Suprapubic skin (tissue), 4 donors: ENCODE data around the gene LLGL2. TPM values are rescaled to one million over a fixed set of nuclear protein-coding genes. Genes with fewer than 3 reads are reported as not detected.

ENCODE experiments used
- DNase-seq, 2 donors: peaks; one replicate each; pipeline ENCODE4 v3.0.0-alpha.2; 2019; ENCODE audit warnings: low spot score in 2 of 2
- H3K27ac ChIP-seq: fragments of 200-600 bp; sonication (generic); one replicate; pipeline ENCODE4 v1.5.1; 2019
- H3K27me3 ChIP-seq: fragments of 200-600 bp; sonication (generic); one replicate; pipeline ENCODE4 v1.5.1; 2019
- H3K36me3 ChIP-seq: fragments of 200-600 bp; sonication (generic); one replicate; pipeline ENCODE4 v1.5.1; 2019
- H3K4me1 ChIP-seq: fragments of 200-600 bp; sonication (generic); one replicate; pipeline ENCODE4 v1.5.1; 2019
- H3K4me3 ChIP-seq: fragments of 200-600 bp; sonication (generic); one replicate; pipeline ENCODE4 v1.5.1; 2019; ENCODE audit warnings: mild to moderate bottlenecking
- H3K9me3 ChIP-seq: fragments of 200-600 bp; sonication (generic); one replicate; pipeline ENCODE4 v1.5.1; 2019
- EP300 ChIP-seq: sonication (generic); formaldehyde crosslinking; IDR thresholded peaks from one replicate; pipeline ENCODE4 v1.6.1; 2017; ENCODE audit warnings: antibody characterized with exemption
- POLR2A ChIP-seq, 2 donors: fragments of 450-650 bp; IDR thresholded peaks; one replicate each; pipeline ENCODE4 v1.6.1; 2017; ENCODE audit warnings: antibody characterized with exemption in 2 of 2, mild to moderate bottlenecking in 2 of 2, moderate library complexity in 2 of 2
- POLR2AphosphoS5 ChIP-seq, 3 donors: sonication (generic); formaldehyde crosslinking; IDR thresholded peaks; one replicate each; pipeline ENCODE4 v1.6.1; 2017; ENCODE audit warnings: antibody characterized with exemption in 3 of 3
- WGBS: methylation state at CpG from one replicate; pipeline ENCODE4 v1.1.5; 2018; 5-methylcytosine and 5-hydroxymethylcytosine counted together
- total RNA-seq, 4 donors: library from RNA; depleted of rRNA; stranded (reverse); fragments of >200 nt; gene quantifications; one replicate each; pipeline ENCODE4 v1.1.0, GENCODE V29; 2016
- TF ChIP-seq, protein P1 (sequence below), 2 donors: fragments of 200-600 bp in 1 of 2; fragments of 450-650 bp in 1 of 2; sonication (generic) in 1 of 2; IDR thresholded peaks; one replicate each; pipeline ENCODE4 v1.5.1; 2016 to 2019; ENCODE audit warnings: antibody characterized with exemption in 2 of 2, mild to moderate bottlenecking in 1 of 2, moderate library complexity in 1 of 2

Gene LLGL2
- total RNA-seq, 4 donors from 2014 or later, result 75.3 to 114 (median 78.4) TPM

DNA sequence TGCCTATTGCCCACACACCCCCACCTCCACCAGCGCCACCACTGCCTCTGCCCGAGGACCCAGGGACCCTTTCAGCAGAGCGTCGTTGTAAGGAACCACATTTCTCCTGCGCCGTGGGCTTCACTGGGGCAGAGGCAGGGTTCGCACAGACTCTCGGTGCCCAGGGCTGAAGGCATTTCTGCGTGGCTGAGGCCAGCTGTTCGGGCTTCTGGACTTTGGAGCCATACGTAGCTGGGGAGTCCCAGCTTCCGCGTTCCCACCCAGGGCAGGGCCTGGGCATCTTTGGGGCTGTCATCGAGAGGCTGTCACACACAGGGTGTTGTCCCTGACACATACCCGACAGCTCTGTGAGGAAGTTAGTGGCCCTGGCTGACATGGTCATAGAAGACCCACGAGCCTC, 91.7 kb downstream of the LLGL2 start:
- WGBS, result 94% methylated on average over 12 of the region's 16 CpGs
- DNase-seq, result no peak
- TF ChIP-seq POLR2AphosphoS5 (IDR thresholded peaks at IDR 0.05) (no peak), POLR2A (IDR thresholded peaks at IDR 0.05) (no peak), EP300 (no peak)
- TF ChIP-seq, protein P1, sequence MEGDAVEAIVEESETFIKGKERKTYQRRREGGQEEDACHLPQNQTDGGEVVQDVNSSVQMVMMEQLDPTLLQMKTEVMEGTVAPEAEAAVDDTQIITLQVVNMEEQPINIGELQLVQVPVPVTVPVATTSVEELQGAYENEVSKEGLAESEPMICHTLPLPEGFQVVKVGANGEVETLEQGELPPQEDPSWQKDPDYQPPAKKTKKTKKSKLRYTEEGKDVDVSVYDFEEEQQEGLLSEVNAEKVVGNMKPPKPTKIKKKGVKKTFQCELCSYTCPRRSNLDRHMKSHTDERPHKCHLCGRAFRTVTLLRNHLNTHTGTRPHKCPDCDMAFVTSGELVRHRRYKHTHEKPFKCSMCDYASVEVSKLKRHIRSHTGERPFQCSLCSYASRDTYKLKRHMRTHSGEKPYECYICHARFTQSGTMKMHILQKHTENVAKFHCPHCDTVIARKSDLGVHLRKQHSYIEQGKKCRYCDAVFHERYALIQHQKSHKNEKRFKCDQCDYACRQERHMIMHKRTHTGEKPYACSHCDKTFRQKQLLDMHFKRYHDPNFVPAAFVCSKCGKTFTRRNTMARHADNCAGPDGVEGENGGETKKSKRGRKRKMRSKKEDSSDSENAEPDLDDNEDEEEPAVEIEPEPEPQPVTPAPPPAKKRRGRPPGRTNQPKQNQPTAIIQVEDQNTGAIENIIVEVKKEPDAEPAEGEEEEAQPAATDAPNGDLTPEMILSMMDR (IDR thresholded peaks at IDR 0.05), result no peak
- no peak overlapping the region for H3K4me3 ChIP-seq
- peaks cover 82% of the 10 kb centered on the region for H3K36me3 ChIP-seq
- H3K4me1 ChIP-seq, result no peaks in the 10 kb centered on the region
- no peak overlapping the region for H3K27ac ChIP-seq
- H3K9me3 ChIP-seq, result no peaks in the 10 kb centered on the region
- H3K27me3 ChIP-seq, result no peaks in the 10 kb centered on the region

DNA sequence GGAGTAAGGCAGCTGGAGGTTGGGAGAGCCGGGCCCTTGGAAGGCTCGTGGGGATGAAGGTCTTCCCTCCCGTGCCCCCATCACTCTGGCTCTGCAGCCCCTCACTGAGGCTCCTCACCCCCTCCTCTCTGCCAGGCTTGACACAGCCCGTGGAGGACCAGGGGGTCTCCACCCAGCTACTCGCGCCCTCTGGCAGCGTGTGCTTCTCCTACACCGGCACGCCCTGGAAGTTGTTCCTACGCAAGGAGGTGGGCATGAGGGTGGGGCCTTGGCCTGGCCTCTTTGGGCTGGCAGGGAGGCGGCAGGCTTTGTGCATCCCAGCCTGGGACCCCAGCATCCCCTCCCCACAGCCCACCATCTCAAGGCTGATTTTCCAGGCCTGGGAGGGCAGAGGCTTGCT, 92.2 kb downstream of the LLGL2 start:
- peaks cover 79% of the 10 kb centered on the region for H3K36me3 ChIP-seq
- TF ChIP-seq, protein P1 (IDR thresholded peaks at IDR 0.05), result no peak
- TF ChIP-seq POLR2AphosphoS5 (IDR thresholded peaks at IDR 0.05) (no peak), EP300 (no peak), POLR2A (IDR thresholded peaks at IDR 0.05) (no peak)
- DNase-seq, result no peak
- H3K9me3 ChIP-seq, result no peaks in the 10 kb centered on the region
- H3K27me3 ChIP-seq, result no peaks in the 10 kb centered on the region
- H3K27ac ChIP-seq, result no peak overlapping the region
- no CpG with 5 or more reads among the region's 11 CpGs for WGBS
- no peaks in the 10 kb centered on the region for H3K4me1 ChIP-seq
- no peak overlapping the region for H3K4me3 ChIP-seq

- TF ChIP-seq EP300 (no peak), POLR2A (IDR thresholded peaks at IDR 0.05) (no peak), POLR2AphosphoS5 (IDR thresholded peaks at IDR 0.05) (no peak)
- TF ChIP-seq, protein P1 (IDR thresholded peaks at IDR 0.05), result peak in 1 of 2 donors; percentile 28
- WGBS, result 80% methylated on average over 4 of the region's 36 CpGs
- H3K4me3 ChIP-seq, result no peak overlapping the region
- H3K9me3 ChIP-seq, result no peaks in the 10 kb centered on the region
- H3K27me3 ChIP-seq, result no peaks in the 10 kb centered on the region
- DNase-seq, result no peak
- no peak overlapping the region for H3K27ac ChIP-seq
- H3K36me3 ChIP-seq, result peaks cover 66% of the 10 kb centered on the region
- H3K4me1 ChIP-seq, result no peaks in the 10 kb centered on the region
These were observed 94.3 kb downstream of the LLGL2 start for GRCh38 chr17:75619506-75620431.

- no peak for TF ChIP-seq POLR2A (IDR thresholded peaks at IDR 0.05)
- TF ChIP-seq, protein P1 (IDR thresholded peaks at IDR 0.05), result no peak
- no peak for TF ChIP-seq EP300
- no peak for TF ChIP-seq POLR2AphosphoS5 (IDR thresholded peaks at IDR 0.05)
- no peaks in the 10 kb centered on the region for H3K9me3 ChIP-seq
- H3K4me1 ChIP-seq, result no peaks in the 10 kb centered on the region
- no peak for DNase-seq
- peaks cover 64% of the 10 kb centered on the region for H3K36me3 ChIP-seq
- WGBS, result 90% methylated on average over 4 of the region's 4 CpGs
- H3K27ac ChIP-seq, result no peak overlapping the region
- H3K27me3 ChIP-seq, result no peaks in the 10 kb centered on the region
- no peak overlapping the region for H3K4me3 ChIP-seq
These were observed 96.0 kb downstream of the LLGL2 start for GRCh38 chr17:75621489-75621888.

DNA sequence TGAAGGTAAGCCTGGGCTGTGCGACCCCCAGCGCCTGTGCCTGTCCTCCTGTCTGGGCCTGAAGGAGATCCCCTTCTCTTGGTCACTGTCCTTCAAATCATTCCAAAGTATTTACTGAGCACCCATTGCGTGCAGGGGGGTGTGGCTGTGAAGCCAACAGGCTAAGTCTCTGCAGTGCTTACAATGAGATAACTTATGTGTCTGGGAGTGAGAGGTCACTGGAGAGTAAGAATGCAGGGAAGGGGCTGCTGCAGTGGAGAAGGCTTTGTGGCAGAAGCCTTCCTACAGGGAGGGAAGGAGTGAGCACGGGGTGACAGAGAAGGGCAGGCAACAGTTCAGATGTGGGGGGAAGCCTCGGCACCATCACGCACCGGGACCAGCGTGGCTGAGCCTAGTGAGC, 96.6 kb downstream of the LLGL2 start:
- peaks cover 64% of the 10 kb centered on the region for H3K36me3 ChIP-seq
- WGBS, result 83% methylated on average over 8 of the region's 8 CpGs

More for the DNA sequence above, 96.6 kb downstream of the LLGL2 start:
- Histone ChIP-seq H3K27me3 (no peaks in the 10 kb centered on the region), H3K4me3 (no peak overlapping the region), H3K9me3 (no peaks in the 10 kb centered on the region), H3K4me1 (no peaks in the 10 kb centered on the region), H3K27ac (no peak overlapping the region)
- TF ChIP-seq POLR2A (IDR thresholded peaks at IDR 0.05) (no peak), POLR2AphosphoS5 (IDR thresholded peaks at IDR 0.05) (no peak), EP300 (no peak)
- TF ChIP-seq, protein P1 (IDR thresholded peaks at IDR 0.05), result no peak
- no peak for DNase-seq
